Measurements from ENCODE around the gene IL1B.

Gene IL1B

DNA sequence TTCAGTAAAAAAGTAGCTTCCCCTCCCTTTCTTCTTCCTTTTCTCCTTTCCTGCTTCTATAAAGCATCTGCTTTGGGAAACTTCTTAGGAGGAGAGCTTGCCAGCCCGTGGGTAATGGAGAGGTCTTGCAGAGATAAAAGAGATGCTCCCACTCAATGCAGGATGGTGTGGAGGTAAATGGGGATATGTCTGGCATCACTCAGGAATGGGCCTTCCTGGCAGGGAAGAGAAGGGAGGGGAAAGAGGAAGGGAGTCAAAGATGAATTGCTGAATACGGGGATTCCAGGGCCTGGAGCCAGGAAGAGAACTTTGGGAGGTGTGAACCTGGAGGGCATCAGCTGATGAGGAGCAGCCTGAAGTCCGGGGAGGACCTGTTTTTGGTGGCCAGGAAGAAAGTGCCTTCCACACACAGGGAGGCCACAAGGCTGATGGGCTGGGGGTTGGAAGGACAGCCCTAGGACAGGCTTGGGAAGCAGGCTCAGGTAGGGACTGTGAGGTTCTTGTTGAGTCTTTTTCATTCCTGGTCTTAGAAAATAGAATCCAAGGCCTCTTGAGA, 25.2 kb downstream of the IL1B start:
- no peak overlapping the region for H3K9ac ChIP-seq (ENCODE audit: low read depth, low read length)
- no peaks in the 10 kb centered on the region for H3K27me3 ChIP-seq (ENCODE audit: control insufficient read depth, insufficient read depth, low read length)
- H3K9me3 ChIP-seq (ENCODE audit: control insufficient read depth, insufficient read depth, low read length), result no peaks in the 10 kb centered on the region
- H3K4me1 ChIP-seq (ENCODE audit: control insufficient read depth, insufficient read depth, low read length), result peaks cover 14% of the 10 kb centered on the region
- H3K4me3 ChIP-seq (ENCODE audit: low read depth, low read length), result no peak overlapping the region
- H3K36me3 ChIP-seq (ENCODE audit: control insufficient read depth, insufficient read depth, low read length), result no peaks in the 10 kb centered on the region

DNA sequence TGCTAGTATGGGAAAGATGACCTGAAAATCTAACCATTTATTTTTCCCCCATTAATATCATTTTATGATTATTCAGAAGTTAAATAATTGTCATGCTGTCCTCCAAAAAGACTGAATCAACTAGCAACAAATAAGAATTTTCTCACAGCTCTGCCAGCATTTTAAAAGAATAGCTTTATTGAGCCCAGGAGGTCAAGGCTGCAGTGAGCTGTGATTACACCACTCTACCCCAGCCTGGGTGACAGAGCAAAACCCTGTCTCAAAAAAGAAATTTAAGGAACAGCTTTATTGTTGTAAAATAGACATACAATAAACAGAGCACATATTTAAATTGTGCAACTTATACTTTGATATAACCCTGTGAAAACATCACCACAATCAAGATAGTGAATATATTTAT, 27.5 kb downstream of the IL1B start:
- H3K4me1 ChIP-seq (ENCODE audit: control insufficient read depth, insufficient read depth, low read length), result peaks cover 11% of the 10 kb centered on the region
- no peak overlapping the region for H3K9ac ChIP-seq (ENCODE audit: low read depth, low read length)
- no peak overlapping the region for H3K4me3 ChIP-seq (ENCODE audit: low read depth, low read length)
- no peaks in the 10 kb centered on the region for H3K36me3 ChIP-seq (ENCODE audit: control insufficient read depth, insufficient read depth, low read length)
- H3K9me3 ChIP-seq (ENCODE audit: control insufficient read depth, insufficient read depth, low read length), result no peaks in the 10 kb centered on the region
- no peaks in the 10 kb centered on the region for H3K27me3 ChIP-seq (ENCODE audit: control insufficient read depth, insufficient read depth, low read length)

DNA sequence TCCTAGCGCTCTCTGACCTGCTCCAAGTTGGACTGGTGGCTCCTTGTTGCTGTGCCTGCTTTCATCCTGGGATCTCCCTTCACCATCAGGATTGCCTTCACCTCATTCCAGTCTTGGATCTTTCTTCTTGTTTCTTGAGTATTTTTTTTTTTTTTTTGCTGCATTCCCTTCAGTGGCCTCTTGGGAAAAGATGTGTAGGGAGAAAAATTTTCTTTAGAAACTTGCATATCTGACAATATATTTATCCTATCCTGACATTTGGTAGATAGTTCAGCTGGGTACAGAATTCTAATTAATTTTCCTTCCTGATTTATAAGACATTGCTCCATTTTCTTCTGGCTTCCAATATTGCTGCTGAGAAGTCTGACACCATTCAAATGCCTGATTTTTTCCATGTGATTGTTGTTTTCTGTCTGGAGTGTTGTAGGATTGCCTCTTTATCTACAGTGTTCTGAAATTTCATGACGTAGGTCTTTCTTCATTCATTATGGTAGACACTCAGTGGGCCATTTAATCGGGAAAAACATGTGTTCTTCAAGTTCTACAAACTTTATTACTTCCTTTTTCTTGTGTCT, 29.3 kb downstream of the IL1B start:
- no peaks in the 10 kb centered on the region for H3K36me3 ChIP-seq (ENCODE audit: control insufficient read depth, insufficient read depth, low read length)
- H3K4me1 ChIP-seq (ENCODE audit: control insufficient read depth, insufficient read depth, low read length), result no peaks in the 10 kb centered on the region
- no peaks in the 10 kb centered on the region for H3K27me3 ChIP-seq (ENCODE audit: control insufficient read depth, insufficient read depth, low read length)
- H3K9ac ChIP-seq (ENCODE audit: low read depth, low read length), result no peak overlapping the region
- H3K9me3 ChIP-seq (ENCODE audit: control insufficient read depth, insufficient read depth, low read length), result no peaks in the 10 kb centered on the region
- H3K4me3 ChIP-seq (ENCODE audit: low read depth, low read length), result no peak overlapping the region

DNA sequence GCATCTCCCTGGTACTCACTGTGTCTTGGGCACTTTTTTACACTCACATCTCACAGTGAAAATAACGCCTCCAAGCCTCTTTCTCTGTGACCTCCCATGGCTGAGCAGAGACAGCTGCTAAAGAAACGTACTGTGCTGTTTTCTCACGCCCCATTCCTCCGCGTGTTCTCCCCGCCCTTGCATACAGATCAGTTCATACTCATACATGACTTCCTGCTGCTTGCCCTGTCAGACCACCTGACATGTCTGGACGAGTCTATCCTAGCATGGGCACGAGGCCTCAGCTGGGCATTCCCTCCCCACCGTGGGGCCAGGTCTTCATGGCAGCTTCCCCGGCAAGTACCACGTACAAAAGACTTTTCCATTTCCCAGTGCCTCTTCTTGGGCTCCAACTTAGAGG, 31.0 kb downstream of the IL1B start:
- Histone ChIP-seq H3K4me3 (ENCODE audit: low read depth, low read length) (no peak overlapping the region), H3K4me1 (ENCODE audit: control insufficient read depth, insufficient read depth, low read length) (no peaks in the 10 kb centered on the region), H3K27me3 (ENCODE audit: control insufficient read depth, insufficient read depth, low read length) (no peaks in the 10 kb centered on the region), H3K9ac (ENCODE audit: low read depth, low read length) (no peak overlapping the region), H3K9me3 (ENCODE audit: control insufficient read depth, insufficient read depth, low read length) (no peaks in the 10 kb centered on the region), H3K36me3 (ENCODE audit: control insufficient read depth, insufficient read depth, low read length) (no peaks in the 10 kb centered on the region)

DNA sequence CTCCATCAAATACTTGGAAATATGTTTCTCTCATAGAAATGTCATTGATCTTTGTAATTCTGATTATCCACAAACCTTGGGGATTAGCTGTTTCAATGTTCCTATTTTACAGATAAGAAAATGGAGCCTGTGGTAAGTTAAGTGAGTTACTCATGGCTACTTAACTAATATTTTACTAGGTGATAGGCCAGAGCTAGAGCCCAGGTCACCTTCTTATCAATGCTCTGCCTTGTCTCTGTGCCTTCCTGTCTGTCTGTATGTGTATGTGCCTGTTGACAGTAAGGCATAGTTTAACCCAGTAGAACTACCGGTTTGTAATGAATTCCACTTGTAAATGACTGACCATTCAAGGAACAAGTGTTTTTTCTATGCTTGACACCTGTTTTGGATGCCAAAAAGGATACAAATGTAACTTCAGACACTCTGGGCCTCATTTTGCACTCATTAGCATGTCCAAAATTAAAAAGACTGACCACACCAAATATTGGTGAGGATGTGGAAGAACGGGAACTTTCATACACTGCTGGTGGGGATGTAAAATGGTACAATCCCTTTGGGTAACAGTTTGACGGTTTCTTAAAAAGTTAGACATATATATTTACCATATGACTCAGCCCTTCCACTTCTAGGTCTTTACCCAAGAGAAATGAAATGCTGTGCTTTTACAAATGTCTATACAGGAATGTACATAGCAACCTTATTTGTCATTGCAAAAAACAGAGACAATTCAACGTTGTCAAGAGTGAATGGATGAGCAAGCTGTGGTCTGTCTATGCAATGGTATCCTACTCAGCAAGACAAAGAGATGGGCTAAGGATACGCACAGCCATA, 32.7 kb downstream of the IL1B start:
- Histone ChIP-seq H3K9me3 (ENCODE audit: control insufficient read depth, insufficient read depth, low read length) (no peaks in the 10 kb centered on the region), H3K27me3 (ENCODE audit: control insufficient read depth, insufficient read depth, low read length) (no peaks in the 10 kb centered on the region), H3K4me1 (ENCODE audit: control insufficient read depth, insufficient read depth, low read length) (no peaks in the 10 kb centered on the region), H3K36me3 (ENCODE audit: control insufficient read depth, insufficient read depth, low read length) (no peaks in the 10 kb centered on the region), H3K4me3 (ENCODE audit: low read depth, low read length) (no peak overlapping the region), H3K9ac (ENCODE audit: low read depth, low read length) (no peak overlapping the region)

DNA sequence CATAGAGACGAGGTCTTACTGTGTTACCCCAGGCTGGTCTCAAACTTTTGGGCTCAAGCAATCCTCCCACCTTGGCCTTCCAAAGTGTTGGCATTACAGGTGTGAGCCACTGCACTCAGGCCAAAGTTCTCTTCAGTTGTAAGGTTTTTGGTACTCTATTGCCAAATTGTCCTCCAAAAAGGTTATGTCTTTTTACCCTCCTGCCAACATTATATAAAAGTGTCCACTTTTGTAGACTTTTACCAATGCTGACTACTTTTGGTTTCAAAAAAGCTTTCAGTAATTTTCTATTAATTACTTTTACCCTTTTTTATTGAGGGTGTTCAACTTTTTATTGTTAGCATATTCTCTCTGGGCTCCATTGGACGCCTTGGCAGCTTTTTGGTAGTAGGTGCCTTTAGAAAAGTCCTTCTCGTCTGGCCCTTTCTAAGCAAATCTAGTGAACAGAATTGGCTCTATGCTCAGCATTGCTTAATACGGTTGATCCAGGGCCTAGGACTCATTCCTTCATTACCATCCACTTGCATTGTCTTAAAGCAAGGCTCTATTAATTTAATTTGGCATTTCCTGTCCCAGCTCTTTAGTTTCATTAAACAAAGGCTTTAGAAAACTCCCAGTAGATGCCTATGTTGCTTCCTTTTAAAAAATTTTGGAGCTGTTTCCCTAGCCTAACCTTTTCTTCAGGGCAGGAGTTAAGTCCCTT, 35.5 kb downstream of the IL1B start:
- Histone ChIP-seq H3K9ac (ENCODE audit: low read depth, low read length) (no peak overlapping the region), H3K36me3 (ENCODE audit: control insufficient read depth, insufficient read depth, low read length) (no peaks in the 10 kb centered on the region), H3K9me3 (ENCODE audit: control insufficient read depth, insufficient read depth, low read length) (no peaks in the 10 kb centered on the region), H3K4me1 (ENCODE audit: control insufficient read depth, insufficient read depth, low read length) (no peaks in the 10 kb centered on the region), H3K27me3 (ENCODE audit: control insufficient read depth, insufficient read depth, low read length) (no peaks in the 10 kb centered on the region), H3K4me3 (ENCODE audit: low read depth, low read length) (no peak overlapping the region)

DNA sequence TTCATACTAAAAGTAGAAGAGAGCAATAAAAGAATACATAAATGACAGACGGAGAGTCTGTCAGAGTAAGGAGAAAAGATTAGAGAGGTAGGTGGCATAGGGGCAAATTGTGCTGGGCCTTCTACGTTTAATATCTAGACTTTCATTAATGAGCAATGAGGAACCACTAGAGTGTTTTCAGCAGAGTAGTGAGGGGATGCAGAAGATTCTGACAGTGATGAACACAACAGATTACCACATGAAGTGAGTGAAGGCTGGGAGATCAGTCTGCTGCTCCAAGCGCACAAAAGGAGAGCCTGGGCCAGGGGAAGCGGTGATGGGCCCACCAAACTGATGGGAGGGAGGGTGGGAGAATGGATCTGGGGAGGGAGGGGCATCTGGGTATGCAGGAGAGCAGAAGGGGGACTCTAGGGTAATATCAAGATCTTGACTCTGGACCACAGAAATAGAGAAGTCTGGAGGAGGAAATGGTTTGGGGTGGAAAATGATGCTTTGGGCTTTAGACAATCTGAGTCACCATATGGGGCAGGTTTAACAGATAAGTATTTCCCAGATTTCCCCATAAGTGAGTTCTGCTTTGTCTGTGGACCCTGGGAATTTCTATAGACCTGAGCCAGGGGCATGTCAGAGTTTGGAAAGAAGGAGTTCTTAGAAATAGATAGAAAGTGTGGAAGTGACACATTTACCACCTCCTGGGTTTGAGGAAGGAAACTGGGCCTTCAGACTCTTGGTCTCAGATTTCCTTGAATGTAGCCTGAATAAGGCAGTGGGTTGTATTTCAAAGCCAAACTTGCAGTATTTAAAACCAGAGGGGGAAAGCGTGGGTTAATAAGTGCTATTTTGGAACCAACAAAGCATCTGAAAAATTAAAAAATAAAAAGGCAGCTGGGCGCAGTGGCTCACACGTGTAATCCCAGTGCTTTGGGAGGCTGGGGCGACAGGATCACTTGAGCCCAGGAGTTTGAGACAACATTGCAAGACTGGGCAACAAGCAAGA, 37.3 kb downstream of the IL1B start:
- Histone ChIP-seq H3K36me3 (ENCODE audit: control insufficient read depth, insufficient read depth, low read length) (no peaks in the 10 kb centered on the region), H3K9ac (ENCODE audit: low read depth, low read length) (no peak overlapping the region), H3K4me1 (ENCODE audit: control insufficient read depth, insufficient read depth, low read length) (no peaks in the 10 kb centered on the region), H3K4me3 (ENCODE audit: low read depth, low read length) (no peak overlapping the region), H3K9me3 (ENCODE audit: control insufficient read depth, insufficient read depth, low read length) (no peaks in the 10 kb centered on the region), H3K27me3 (ENCODE audit: control insufficient read depth, insufficient read depth, low read length) (peaks cover 4% of the 10 kb centered on the region)

DNA sequence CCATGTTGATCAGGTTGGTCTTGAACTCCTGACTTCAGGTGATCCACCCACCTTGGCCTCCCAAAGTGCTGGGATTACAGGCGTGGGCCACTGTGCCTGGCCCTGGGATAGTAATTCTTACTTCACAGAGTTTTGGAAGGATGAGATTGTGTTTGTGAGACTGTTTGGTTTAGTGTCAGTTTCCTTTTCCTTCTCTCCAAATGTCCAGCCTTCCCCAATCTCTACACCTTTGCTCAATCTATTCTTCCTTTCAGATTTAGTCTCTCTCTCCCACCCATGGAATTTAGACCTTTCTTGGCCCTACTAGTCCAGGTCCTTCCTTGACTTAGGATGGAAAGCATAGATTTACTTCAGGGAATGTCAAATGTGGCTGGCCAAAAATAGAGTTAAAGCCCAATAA, 40.1 kb downstream of the IL1B start:
- Histone ChIP-seq H3K36me3 (ENCODE audit: control insufficient read depth, insufficient read depth, low read length) (no peaks in the 10 kb centered on the region), H3K9me3 (ENCODE audit: control insufficient read depth, insufficient read depth, low read length) (no peaks in the 10 kb centered on the region), H3K4me3 (ENCODE audit: low read depth, low read length) (no peak overlapping the region), H3K4me1 (ENCODE audit: control insufficient read depth, insufficient read depth, low read length) (no peaks in the 10 kb centered on the region), H3K9ac (ENCODE audit: low read depth, low read length) (no peak overlapping the region), H3K27me3 (ENCODE audit: control insufficient read depth, insufficient read depth, low read length) (peaks cover 4% of the 10 kb centered on the region)

DNA sequence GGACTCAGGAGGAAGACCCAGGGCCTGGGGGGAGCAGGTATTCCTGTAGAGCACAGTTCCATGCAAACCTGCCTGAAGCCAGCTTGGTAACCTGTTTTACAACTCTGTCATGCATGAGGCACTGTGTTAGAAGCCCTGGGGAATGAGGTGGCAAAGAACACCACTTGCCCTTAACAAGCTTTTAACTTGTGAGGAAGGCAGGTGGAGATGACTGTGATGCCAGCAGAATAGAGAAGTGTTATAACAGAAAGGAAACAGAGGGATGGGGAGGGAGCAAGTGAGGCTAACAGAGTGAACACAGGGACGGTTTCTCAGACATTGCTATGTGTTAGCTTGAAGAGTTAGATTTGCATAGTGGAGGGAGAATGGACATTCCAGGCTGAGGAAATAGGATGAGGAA, 40.8 kb downstream of the IL1B start:
- no peak overlapping the region for H3K9ac ChIP-seq (ENCODE audit: low read depth, low read length)
- no peaks in the 10 kb centered on the region for H3K9me3 ChIP-seq (ENCODE audit: control insufficient read depth, insufficient read depth, low read length)
- no peaks in the 10 kb centered on the region for H3K36me3 ChIP-seq (ENCODE audit: control insufficient read depth, insufficient read depth, low read length)
- H3K4me3 ChIP-seq (ENCODE audit: low read depth, low read length), result no peak overlapping the region
- peaks cover 2% of the 10 kb centered on the region for H3K4me1 ChIP-seq (ENCODE audit: control insufficient read depth, insufficient read depth, low read length)
- H3K27me3 ChIP-seq (ENCODE audit: control insufficient read depth, insufficient read depth, low read length), result peaks cover 4% of the 10 kb centered on the region

DNA sequence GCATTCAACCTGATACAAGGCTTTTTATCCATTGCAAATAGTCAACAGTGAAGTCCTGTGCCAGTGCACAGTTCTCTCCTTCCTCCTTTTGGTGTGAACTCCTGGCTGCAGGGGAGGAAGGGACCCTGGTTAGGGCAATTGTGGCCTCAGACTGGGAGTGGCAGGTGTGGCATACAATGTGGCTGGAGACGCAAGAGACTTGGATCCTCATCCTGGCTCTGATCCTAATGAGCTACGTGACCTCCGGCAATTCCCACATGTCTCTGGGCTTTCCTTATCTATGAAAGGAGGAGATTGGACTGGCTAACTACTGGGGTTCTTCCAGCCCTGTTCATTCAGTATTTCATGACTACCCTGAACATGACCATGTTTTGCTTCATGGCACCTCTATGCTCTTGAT, 41.7 kb downstream of the IL1B start:
- no peaks in the 10 kb centered on the region for H3K36me3 ChIP-seq (ENCODE audit: control insufficient read depth, insufficient read depth, low read length)
- H3K4me3 ChIP-seq (ENCODE audit: low read depth, low read length), result no peak overlapping the region
- H3K9me3 ChIP-seq (ENCODE audit: control insufficient read depth, insufficient read depth, low read length), result no peaks in the 10 kb centered on the region
- no peak overlapping the region for H3K9ac ChIP-seq (ENCODE audit: low read depth, low read length)
- H3K27me3 ChIP-seq (ENCODE audit: control insufficient read depth, insufficient read depth, low read length), result peaks cover 4% of the 10 kb centered on the region
- peaks cover 2% of the 10 kb centered on the region for H3K4me1 ChIP-seq (ENCODE audit: control insufficient read depth, insufficient read depth, low read length)

DNA sequence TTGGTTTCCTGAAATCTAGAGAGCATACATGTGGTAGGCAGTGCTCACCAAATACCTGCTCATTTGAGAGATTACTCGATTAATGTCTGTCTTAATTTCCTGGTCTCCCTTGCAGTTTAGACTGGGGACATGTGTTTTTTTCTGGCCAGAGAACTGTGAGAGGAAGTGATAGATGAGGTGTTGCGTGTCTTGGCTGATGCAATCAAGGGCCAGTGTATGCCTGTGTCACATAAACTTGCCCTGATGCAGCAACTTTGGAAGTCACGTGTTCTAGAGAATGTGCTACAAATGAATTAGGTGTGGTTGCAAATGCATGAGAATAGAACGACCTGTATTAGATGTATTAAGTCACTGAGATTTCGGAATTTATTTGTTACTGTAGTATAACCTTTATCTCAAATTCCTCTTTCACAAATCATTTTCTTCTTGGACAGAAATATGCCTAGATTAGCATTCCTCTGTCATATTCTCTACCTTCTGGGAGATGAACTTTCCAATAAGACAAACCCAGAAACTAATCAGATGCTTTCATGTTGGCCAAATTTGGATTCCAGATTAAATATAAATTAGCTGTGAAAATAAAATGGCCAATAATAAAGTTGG, 42.3 kb downstream of the IL1B start:
- H3K9me3 ChIP-seq (ENCODE audit: control insufficient read depth, insufficient read depth, low read length), result no peaks in the 10 kb centered on the region
- H3K9ac ChIP-seq (ENCODE audit: low read depth, low read length), result no peak overlapping the region
- H3K4me1 ChIP-seq (ENCODE audit: control insufficient read depth, insufficient read depth, low read length), result peaks cover 2% of the 10 kb centered on the region
- no peak overlapping the region for H3K4me3 ChIP-seq (ENCODE audit: low read depth, low read length)
- H3K36me3 ChIP-seq (ENCODE audit: control insufficient read depth, insufficient read depth, low read length), result no peaks in the 10 kb centered on the region
- peaks cover 4% of the 10 kb centered on the region for H3K27me3 ChIP-seq (ENCODE audit: control insufficient read depth, insufficient read depth, low read length)
